GM13977 (cell line): ENCODE data around the gene MATN4.

Source experiments
- DNase-seq: peaks from one replicate; pipeline ENCODE4 v3.0.0; 2012; ENCODE audit warnings: low spot score
- CTCF ChIP-seq: IDR thresholded peaks from 2 replicates; pipeline ENCODE4 v1.5.1; 2012; ENCODE audit warnings: mild to moderate bottlenecking, control low read depth; ENCODE audit not compliant: insufficient read depth; ENCODE audit errors: extremely low read depth, missing control alignments
- in situ Hi-C: fragments of 300-500 bp; cut with MboI; formaldehyde crosslinking; loops from one replicate; pipeline ENCODE4 v1.12.0; 2022; ENCODE audit warnings: low sequenced_read_pairs, low pct_unique_long_range_greater_than_20kb, mixed read lengths, inconsistent platforms; ENCODE audit not compliant: unreplicated experiment

MATN4 gene

GRCh38 chr20:45323731-45324130, 15.6 kb upstream of the MATN4 start:
- in situ Hi-C loops: no loop called here
- no peak for DNase-seq
- no peak for TF ChIP-seq CTCF

GRCh38 chr20:45322952-45323383, 14.9 kb upstream of the MATN4 start:
- in situ Hi-C loops: no loop called here
- DNase-seq: no peak
- TF ChIP-seq CTCF: peak; percentile 46

GRCh38 chr20:45320948-45321595, 13.0 kb upstream of the MATN4 start:
- in situ Hi-C loops: no loop called here
- no peak for TF ChIP-seq CTCF
- DNase-seq: no peak

GRCh38 chr20:45318948-45319347, 10.8 kb upstream of the MATN4 start:
- no peak for TF ChIP-seq CTCF
- no peak for DNase-seq
- in situ Hi-C loops: no loop called here

GRCh38 chr20:45318386-45318939, 10.4 kb upstream of the MATN4 start:
- in situ Hi-C loops: no loop called here
- DNase-seq: no peak
- no peak for TF ChIP-seq CTCF

- TF ChIP-seq CTCF: no peak
- DNase-seq: no peak
- in situ Hi-C loops: no loop called here
These were observed 9.7 kb upstream of the MATN4 start for GRCh38 chr20:45317826-45318225.
